Stimulated activated CD4-positive, alpha-beta T cell treated with anti-CD3 and anti-CD28 coated beads, Interleukin-12 subunit alpha, Interleukin-12 subunit beta, amount 100 ng/mL, for 24 hours (primary cell): ENCODE results near the gene SLC22A4.

Experiments used
- DNase-seq, 2 experiments: peaks; one replicate each; pipeline ENCODE4 v3.0.0-alpha.2; 2020; ENCODE audit warnings: low read depth in 2 of 2

SLC22A4 gene

GRCh38 chr5:132342291-132343180, 48.3 kb downstream of the SLC22A4 start:
- DNase-seq: no peak

DNA sequence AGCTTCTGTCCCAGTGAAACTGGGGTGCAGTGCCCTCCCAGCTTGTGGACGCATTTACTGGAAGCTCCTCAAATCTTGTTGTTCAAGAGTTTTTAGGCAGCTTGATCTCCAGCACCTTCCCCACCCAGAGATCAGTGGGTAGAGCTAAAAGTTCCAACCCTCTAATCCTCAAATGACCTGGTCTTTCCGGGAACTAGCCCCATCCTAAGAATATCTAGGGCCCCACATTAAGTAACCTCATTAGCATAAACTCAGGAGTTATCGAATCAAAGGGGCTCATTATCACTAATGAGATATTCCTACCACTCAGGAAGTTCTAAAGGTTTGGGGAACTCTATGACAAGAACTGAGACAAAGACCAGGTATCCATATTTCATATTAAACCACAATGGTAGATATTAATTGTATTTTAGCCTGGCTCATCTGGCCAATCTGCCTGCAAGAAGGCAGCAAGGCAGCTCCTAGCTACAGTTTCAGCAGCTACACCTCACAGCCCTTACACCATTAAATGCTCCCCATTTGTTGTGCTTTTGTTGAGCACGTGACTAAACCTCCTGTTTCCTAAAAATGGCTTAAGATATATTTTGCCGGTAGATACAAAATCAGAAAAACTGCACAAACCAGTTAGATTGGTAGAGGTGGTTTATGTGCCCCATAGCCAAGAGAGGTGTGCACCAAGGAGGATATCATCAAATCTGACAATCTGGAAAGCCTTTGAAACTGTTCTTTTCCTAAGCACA, 50.8 kb downstream of the SLC22A4 start:
- DNase-seq: no peak

GRCh38 chr5:132353486-132353995, 59.3 kb downstream of the SLC22A4 start:
- no peak for DNase-seq

DNA sequence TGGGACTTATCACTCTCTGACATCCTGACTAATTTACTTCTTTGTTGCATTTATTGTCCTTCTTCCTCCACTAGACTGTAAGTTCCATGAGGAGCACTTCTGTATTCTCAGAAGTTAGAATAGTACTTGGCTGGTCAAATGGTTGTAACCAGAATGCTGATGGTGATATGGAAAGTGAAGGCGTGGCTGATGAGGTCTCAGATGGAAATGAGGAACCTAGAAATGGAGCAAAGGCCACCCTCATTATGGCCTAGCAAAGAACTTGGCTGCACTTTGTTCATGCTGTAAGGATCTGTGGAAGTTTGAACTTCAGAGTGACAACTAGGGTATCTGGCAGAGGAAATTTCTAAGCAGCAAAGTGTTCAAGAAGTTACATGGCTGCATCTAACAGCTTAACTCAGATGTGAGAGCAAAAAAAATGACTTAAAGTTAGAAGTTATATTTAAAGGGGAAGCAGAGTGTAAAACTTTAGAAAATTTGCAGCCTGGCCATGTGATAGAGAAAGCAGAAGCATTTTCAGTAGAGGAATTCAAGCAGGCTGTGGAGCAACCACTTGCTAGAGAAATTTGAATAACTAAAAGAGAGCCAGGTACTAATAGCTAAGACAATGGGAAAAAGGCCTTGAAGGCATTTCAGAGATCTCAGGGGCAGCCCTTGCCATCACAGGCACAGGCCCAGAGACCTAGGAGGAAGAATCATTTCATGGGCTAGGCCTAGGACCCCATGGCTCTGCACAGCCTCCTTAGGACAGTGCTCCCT, 60.4 kb downstream of the SLC22A4 start:
- no peak for DNase-seq

DNA sequence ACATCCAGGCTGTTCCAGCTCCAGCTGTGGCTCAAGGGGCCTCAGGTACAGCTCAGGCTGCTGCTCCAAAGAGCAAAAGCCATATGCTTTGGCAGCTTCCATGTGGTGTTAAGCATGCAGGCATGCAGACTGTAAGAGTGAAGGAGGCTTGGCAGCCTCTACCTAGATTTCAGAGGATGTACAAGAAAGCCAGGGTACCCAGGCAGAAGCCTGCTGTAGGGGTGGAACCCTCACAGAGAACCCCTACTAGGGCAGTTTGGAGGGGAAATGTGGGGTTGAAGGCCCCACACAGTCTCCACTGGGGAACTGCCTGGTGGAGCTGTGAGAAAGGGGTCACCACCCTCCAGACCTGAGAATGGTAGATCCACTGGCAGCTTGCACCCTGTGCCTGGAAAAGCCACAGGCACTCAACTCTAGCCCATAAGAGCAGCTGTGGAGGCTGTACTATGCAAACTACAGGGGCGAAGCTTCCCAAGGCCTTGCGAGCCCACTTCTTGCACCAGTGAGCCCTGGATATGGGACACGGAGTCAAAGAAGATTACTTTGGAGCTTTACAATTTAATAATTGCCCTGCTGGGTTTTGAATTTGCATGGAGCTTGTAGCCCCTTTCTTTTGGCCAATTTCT, 61.1 kb downstream of the SLC22A4 start:
- no peak for DNase-seq

GRCh38 chr5:132358775-132359174, 64.6 kb downstream of the SLC22A4 start:
- no peak for DNase-seq

DNA sequence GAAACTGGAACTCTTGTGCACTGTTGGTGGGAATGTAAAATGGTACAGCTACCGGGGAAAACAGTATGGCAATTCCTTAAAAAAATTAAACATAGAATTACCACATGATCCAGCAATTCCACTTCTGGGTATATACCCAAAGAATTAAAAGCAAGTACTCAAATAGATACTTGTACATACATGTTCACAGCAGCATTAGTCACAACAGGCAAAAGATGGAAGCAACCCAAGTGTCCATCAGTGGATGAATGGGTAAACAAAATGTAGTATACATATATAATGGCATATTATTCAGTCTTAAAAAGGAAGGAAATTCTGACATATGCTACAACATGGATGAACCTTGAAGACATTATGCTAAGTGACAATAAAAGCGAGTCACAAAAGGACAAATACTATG, 67.9 kb downstream of the SLC22A4 start:
- DNase-seq: no peak

DNA sequence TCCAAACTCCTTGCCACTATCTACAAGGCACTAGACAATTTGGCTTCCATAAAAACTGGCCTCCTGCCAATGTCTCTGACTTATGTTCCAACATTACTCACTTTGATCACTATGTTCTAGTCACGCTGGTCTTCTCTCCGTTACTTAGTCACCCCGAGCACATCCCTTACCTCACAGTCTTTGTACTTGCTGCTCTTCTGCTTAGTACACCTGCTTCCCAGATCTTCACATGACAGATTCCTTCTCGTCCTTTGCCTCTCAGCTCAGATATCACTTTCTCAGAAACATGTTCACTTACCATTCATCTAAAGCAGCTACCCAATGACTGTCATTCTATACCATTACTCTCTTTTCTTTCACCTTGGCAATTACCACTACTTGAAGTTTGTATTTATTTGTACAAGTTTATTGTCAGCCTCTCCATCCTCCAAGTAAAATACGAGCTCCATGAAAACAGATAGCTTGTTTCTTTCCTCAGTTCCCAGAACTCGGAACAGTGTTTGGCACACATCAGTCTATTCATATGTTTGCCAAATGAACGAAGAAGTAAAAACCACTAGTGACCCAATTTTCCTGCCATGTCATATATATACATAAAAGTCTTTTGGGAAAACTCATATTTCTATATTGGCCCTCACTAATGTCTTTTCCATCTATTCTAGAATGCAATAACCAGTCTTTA, 69.4 kb downstream of the SLC22A4 start:
- DNase-seq: no peak

GRCh38 chr5:132364319-132364718, 70.1 kb downstream of the SLC22A4 start:
- no peak for DNase-seq

GRCh38 chr5:132365213-132365612, 71.0 kb downstream of the SLC22A4 start:
- DNase-seq: no peak

GRCh38 chr5:132368186-132368585, 74.0 kb downstream of the SLC22A4 start:
- DNase-seq: no peak

GRCh38 chr5:132369007-132369473, 74.8 kb downstream of the SLC22A4 start:
- no peak for DNase-seq

DNA sequence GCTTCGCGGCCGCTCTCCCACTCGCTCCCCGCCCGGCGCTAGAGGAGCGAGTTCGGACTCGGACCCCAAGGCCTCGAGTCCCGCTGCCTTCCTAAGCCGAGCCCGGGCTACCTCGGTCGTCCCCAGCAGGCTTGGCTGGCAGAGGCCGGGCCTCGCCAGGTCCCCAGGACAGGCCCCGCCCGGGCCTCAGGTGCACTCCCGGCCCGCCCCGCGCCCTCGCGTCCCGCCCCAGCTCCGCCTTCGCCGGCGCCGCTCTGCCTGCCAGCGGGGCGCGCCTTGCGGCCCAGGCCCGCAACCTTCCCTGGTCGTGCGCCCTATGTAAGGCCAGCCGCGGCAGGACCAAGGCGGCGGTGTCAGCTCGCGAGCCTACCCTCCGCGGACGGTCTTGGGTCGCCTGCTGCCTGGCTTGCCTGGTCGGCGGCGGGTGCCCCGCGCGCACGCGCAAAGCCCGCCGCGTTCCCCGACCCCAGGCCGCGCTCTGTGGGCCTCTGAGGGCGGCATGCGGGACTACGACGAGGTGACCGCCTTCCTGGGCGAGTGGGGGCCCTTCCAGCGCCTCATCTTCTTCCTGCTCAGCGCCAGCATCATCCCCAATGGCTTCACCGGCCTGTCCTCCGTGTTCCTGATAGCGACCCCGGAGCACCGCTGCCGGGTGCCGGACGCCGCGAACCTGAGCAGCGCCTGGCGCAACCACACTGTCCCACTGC, 75.4 kb downstream of the SLC22A4 start, which contains the start of gene SLC22A5:
SLC22A5 (plus strand) TSS at position 237 of the 707 bp plus-strand sequence; CDS start at position 500, 263 bp downstream.
- DNase-seq: peak; percentile 49 to 67

DNA sequence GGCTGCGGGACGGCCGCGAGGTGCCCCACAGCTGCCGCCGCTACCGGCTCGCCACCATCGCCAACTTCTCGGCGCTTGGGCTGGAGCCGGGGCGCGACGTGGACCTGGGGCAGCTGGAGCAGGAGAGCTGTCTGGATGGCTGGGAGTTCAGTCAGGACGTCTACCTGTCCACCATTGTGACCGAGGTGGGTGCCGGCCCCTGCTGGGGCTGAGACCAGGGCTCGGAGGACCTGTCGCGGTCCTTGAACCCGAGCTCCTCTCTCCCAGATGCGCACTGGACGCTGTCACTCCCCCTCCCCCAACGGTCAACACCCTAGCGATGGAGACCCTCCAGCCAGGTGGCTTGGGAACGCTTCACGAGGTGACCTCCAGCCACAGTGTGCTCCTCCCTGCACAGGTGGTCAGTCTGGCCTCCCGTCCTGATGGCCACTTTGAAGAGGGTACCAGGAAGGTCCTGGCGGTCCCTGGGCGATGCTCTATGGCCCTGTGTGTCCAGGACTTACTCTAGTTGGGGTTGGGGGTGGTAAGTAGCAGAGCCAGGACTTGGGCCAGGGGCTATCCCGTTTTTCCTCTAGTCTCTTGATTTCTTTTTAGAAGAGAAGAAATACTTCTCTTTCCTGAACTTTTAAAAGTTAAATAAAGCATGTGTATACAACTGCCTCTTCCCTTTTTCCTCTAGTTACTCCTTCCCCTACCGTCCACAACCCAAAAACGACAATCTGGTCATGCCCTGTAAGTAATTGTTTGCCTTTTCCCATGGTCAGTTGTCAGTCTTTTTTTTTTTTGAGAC, 76.2 kb downstream of the SLC22A4 start:
- DNase-seq: no peak

DNA sequence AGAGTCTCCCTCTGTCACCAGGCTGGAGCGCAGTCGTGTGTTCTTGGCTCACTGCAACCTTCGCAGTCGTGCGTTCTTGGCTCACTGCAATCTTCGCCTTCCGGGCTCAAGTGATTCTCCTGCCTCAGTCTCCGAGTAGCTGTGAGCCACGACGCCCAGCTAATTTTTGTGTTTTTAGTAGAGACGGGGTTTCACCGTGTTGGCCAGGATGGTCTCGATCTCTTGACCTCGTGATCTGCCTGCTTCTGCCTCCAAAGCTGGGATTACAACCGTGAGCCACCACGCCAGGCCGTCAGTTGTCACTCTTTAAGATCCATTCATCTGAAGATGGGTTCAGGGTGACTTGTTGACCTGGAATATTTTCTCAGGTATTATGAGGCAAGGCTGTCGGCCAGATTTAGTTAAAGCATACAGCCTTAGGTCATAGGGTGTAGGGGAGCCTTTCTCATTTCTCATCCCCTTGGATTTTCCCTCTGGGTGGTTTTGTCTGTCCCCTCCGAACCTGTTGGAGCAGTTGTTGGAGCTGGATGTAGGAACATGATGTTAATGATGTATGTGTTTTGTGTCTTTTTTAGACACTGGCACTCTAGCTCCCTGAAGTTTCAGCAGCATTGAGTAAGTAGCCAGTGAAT, 76.9 kb downstream of the SLC22A4 start:
- DNase-seq: no peak

DNA sequence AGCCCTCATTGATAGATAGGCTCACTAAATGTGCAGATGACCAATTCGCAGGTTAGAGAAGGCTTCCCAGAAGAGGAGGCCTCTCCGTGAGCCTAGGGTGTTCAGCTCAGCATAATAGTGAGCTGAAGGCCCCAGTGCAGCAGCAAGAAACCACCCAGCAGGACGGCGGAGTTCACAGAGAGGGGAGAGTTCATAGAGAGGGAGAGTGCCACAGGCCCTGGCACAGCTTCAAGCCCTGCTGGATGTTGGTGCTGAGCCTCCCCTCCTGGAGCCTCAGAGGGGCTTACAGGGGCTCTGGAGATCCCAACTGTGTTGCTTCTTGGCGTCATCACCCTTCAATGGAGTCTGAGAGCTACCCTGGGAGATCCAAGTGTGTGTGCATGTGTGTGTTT, 77.4 kb downstream of the SLC22A4 start:
- no peak for DNase-seq

- DNase-seq: no peak
These were observed 77.9 kb downstream of the SLC22A4 start for GRCh38 chr5:132372127-132372526.

DNA sequence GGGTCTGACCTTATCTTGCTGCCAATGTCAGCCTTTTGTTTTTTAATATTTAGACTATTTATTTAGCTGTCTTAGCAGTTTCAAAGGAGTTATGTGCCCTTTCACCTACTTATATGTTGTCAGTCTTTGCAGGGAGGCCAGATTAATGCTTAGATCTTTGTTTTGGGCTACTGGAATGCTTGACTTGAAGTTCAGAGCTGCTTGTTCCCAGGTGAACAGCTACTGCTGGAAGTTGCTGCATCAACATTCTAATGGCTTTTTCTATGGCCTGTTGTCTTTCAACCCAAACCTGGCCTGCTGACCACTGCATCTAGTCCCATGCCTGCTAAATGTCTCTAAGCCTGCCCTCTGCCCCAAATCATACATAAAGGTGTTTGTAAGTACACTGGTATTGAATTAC, 78.3 kb downstream of the SLC22A4 start:
- DNase-seq: no peak

GRCh38 chr5:132375957-132376356, 81.8 kb downstream of the SLC22A4 start:
- DNase-seq: no peak
